Gastroesophageal sphincter (tissue), 4 donors: ENCODE results near the gene MMP2. TPM values are rescaled to one million over a fixed set of nuclear protein-coding genes. Genes with fewer than 3 reads are reported as not detected.

Experiments
- ATAC-seq: fragments of 150-250 bp; one replicate; pipeline ENCODE4 v1.9.1; 2016; ENCODE audit warnings: mild to moderate bottlenecking, moderate library complexity
- H3K27ac ChIP-seq, 4 donors: fragments of 200-600 bp; sonication (generic) in 3 of 4; 1 replicate in 3 of 4; 2 replicates in 1 of 4; pipeline ENCODE4 v1.5.1; 2016 to 2019
- H3K27me3 ChIP-seq: fragments of 200-600 bp; sonication (generic); one replicate; pipeline ENCODE4 v1.5.1; 2019
- H3K36me3 ChIP-seq, 2 donors: fragments of 200-600 bp; sonication (generic); one replicate each; pipeline ENCODE4 v1.5.1; 2019; ENCODE audit warnings: control low read depth in 1 of 2
- H3K4me1 ChIP-seq, 3 donors: fragments of 200-600 bp; sonication (generic); 1 replicate in 2 of 3; 2 replicates in 1 of 3; pipeline ENCODE4 v1.5.1; 2016 to 2019; ENCODE audit warnings: control low read depth in 2 of 3
- H3K4me3 ChIP-seq, 2 donors: fragments of 200-600 bp; sonication (generic); one replicate each; pipeline ENCODE4 v1.5.1; 2019; ENCODE audit warnings: mild to moderate bottlenecking in 1 of 2, moderate library complexity in 1 of 2
- H3K9me3 ChIP-seq, 3 donors: fragments of 200-600 bp; sonication (generic); one replicate each; pipeline ENCODE4 v1.5.1; 2017 to 2019; ENCODE audit warnings: control low read depth in 2 of 3
- CTCF ChIP-seq, 4 experiments: fragments of 200-600 bp in 2 of 4; fragments of 450-650 bp in 2 of 4; sonication (generic) in 1 of 4; IDR thresholded peaks; one replicate each; pipeline ENCODE4 v1.5.1; 2017 to 2019; ENCODE audit warnings: antibody characterized with exemption in 4 of 4, mild to moderate bottlenecking in 2 of 4, moderate library complexity in 2 of 4
- EP300 ChIP-seq: sonication (generic); formaldehyde crosslinking; IDR thresholded peaks from one replicate; pipeline ENCODE4 v1.6.1; 2017; ENCODE audit warnings: antibody characterized with exemption, mild to moderate bottlenecking
- POLR2A ChIP-seq, 2 donors: fragments of 450-650 bp; IDR thresholded peaks; one replicate each; pipeline ENCODE4 v1.6.1; 2017; ENCODE audit warnings: antibody characterized with exemption in 2 of 2, mild to moderate bottlenecking in 2 of 2, moderate library complexity in 1 of 2
- POLR2AphosphoS5 ChIP-seq: sonication (generic); formaldehyde crosslinking; IDR thresholded peaks from one replicate; pipeline ENCODE4 v1.6.1; 2017; ENCODE audit warnings: antibody characterized with exemption
- WGBS, 2 donors: methylation state at CpG; one replicate each; pipeline ENCODE4 v1.1.5; 2018; ENCODE audit warnings: low coverage in 1 of 2; 5-methylcytosine and 5-hydroxymethylcytosine counted together
- total RNA-seq, 4 donors: library from RNA; depleted of rRNA; stranded (reverse); fragments of >200 nt; gene quantifications; one replicate each; pipeline ENCODE4 v1.1.0, GENCODE V29; 2016

MMP2 gene
- total RNA-seq, 4 donors from 2014 or later: 155 to 309 (median 265) TPM

DNA sequence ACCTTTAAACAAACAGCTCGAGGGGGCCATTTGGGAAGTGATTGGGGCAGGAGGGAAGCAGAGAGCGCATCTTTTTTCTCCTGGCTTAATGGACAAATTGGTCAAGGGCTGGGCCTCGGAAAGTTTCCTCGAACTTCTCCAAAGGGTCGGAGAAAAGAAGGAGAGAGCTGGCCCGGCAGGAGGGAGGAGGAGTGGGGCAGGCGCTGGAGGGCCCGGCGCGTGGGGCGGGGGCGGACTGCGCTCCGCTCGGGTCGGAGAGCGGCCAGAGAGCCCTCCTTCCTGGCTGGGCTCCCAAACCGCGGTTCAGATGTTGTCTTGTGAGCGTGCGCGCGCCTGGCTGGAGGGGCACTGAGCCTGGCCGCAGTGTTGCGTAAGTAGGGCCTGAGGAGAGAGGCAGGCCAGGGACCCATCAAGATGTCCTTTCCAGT, 1.2 kb downstream of the MMP2 start:
- peaks cover 0 to 69% (median 9%) of the 10 kb centered on the region in 3 donors for H3K4me1 ChIP-seq
- TF ChIP-seq EP300: no peak
- TF ChIP-seq POLR2A (IDR thresholded peaks at IDR 0.05): peak in 1 of 2 donors; percentile 24
- TF ChIP-seq CTCF (IDR thresholded peaks at IDR 0.05): no peak
- peak; percentile 42 for TF ChIP-seq POLR2AphosphoS5
- WGBS, 2 donors: 0 to 2% methylated on average over 1 to 16 of the region's 25 CpGs
- H3K4me3 ChIP-seq: peak overlapping the region; percentile 44 to 61
- H3K36me3 ChIP-seq: peaks cover 0 to 21% of the 10 kb centered on the region in 2 donors
- peaks cover 59% of the 10 kb centered on the region for H3K27me3 ChIP-seq
- peak; percentile 73 for ATAC-seq
- H3K9me3 ChIP-seq: no peaks in the 10 kb centered on the region
- H3K27ac ChIP-seq: peak overlapping the region; percentile 60 to 88 (median 85)

DNA sequence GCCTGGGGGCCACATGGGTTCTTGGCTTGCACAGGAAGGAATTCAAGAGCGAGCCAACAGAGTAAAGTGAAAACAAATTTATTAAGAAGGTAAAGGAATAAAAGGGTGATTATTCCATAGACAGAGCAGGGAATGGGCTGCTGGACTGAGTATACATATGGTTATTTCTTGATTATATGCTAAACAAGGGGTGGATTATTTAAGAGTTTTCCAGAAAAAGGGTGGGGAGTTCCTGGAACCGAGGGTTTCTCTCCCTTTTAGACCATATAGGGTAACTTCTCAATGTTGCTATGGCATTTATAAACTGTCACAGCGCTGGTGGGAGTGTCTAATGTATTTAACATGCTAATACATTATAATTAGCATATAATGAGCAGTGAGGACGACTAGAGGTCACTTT, 2.0 kb downstream of the MMP2 start:
- H3K27ac ChIP-seq: peak overlapping the region in 3 of 4 donors; percentile 84 to 88 (median 86)
- H3K4me1 ChIP-seq: peaks cover 0 to 77% (median 9%) of the 10 kb centered on the region in 3 donors
- no peak for ATAC-seq
- peaks cover 63% of the 10 kb centered on the region for H3K27me3 ChIP-seq
- TF ChIP-seq EP300: no peak
- TF ChIP-seq CTCF (IDR thresholded peaks at IDR 0.05): no peak
- no peak for TF ChIP-seq POLR2AphosphoS5
- no peak for TF ChIP-seq POLR2A (IDR thresholded peaks at IDR 0.05)
- no peaks in the 10 kb centered on the region for H3K9me3 ChIP-seq
- 60 to 65% methylated on average over 4 of the region's 4 CpGs for WGBS, 2 donors
- H3K4me3 ChIP-seq: peak overlapping the region; percentile 2 to 61
- peaks cover 0 to 27% of the 10 kb centered on the region in 2 donors for H3K36me3 ChIP-seq

GRCh38 chr16:55482056-55482455, 3.1 kb downstream of the MMP2 start:
- TF ChIP-seq POLR2A (IDR thresholded peaks at IDR 0.05): no peak
- no peak for TF ChIP-seq EP300
- no peak for TF ChIP-seq POLR2AphosphoS5
- TF ChIP-seq CTCF (IDR thresholded peaks at IDR 0.05): no peak
- ATAC-seq: no peak
- WGBS, 2 donors: 67 to 71% methylated on average over 2 of the region's 2 CpGs

DNA sequence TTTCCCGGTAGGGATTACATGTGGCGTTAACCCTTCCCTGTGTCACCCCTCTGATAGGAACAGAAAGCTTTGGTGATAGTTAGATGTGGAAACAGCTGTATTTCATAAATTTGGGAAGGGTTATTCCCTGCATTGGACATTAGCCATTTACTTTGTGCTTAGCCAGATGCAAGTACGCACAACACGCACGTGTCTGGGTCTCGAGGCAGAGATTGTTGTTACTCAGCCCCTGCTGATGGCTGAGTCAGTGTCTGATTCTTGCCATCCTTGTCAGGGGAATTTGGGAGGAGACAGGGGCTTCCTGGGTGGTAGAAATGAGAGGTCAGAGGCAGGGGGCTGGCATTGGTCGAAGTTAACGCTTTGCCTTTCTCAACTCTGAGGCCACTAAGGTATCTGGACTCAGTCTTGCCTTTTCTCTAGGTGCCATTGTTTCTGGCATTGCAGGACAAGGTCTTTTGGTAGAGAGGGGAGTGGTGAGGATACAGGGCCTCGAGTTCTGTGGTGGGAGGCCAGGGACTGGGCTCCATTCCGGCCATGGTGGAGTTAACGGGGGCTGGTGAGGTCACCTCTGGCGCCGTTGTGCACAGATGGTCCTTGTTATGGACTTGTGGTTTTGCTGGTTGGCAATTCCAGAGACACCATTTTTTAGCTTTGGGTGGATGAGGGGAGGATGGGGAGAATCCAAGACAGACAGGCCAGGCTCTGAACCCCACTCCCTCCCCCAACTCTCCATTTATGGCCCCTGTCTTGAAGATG, 8.2 kb downstream of the MMP2 start:
- H3K4me3 ChIP-seq: no peak overlapping the region
- peaks cover 0 to 69% (median 7%) of the 10 kb centered on the region in 3 donors for H3K4me1 ChIP-seq
- TF ChIP-seq POLR2A (IDR thresholded peaks at IDR 0.05): no peak
- peak; percentile 54 for TF ChIP-seq POLR2AphosphoS5
- peak overlapping the region in 3 of 4 donors; percentile 9 to 70 (median 59) for H3K27ac ChIP-seq
- H3K27me3 ChIP-seq: peaks cover 22% of the 10 kb centered on the region
- peaks cover 0 to 51% of the 10 kb centered on the region in 2 donors for H3K36me3 ChIP-seq
- WGBS, 2 donors: 48 to 74% methylated on average over 9 to 13 of the region's 13 CpGs
- ATAC-seq: peak; percentile 86
- no peaks in the 10 kb centered on the region for H3K9me3 ChIP-seq

More at GRCh38 chr16:55482056-55482455, 3.1 kb downstream of the MMP2 start:
- peaks cover 63% of the 10 kb centered on the region for H3K27me3 ChIP-seq
- H3K27ac ChIP-seq: peak overlapping the region in 2 of 4 donors; percentile 37 to 88
- H3K9me3 ChIP-seq: no peaks in the 10 kb centered on the region
- peak overlapping the region in 1 of 2 donors; percentile 61 for H3K4me3 ChIP-seq
- H3K36me3 ChIP-seq: peaks cover 0 to 27% of the 10 kb centered on the region in 2 donors
- peaks cover 0 to 70% (median 9%) of the 10 kb centered on the region in 3 donors for H3K4me1 ChIP-seq

- Histone ChIP-seq H3K4me1 (peaks cover 0 to 69% (median 7%) of the 10 kb centered on the region in 3 donors), H3K27ac (peak overlapping the region in 3 of 4 donors; percentile 39 to 70 (median 59)), H3K36me3 (peaks cover 0 to 56% of the 10 kb centered on the region in 2 donors), H3K4me3 (no peak overlapping the region), H3K27me3 (peaks cover 13% of the 10 kb centered on the region), H3K9me3 (no peaks in the 10 kb centered on the region)
- ATAC-seq: no peak
- 20 to 80% methylated on average over 1 to 4 of the region's 12 CpGs for WGBS, 2 donors
- TF ChIP-seq POLR2AphosphoS5: no peak
- no peak for TF ChIP-seq CTCF (IDR thresholded peaks at IDR 0.05)
- TF ChIP-seq EP300: no peak
- TF ChIP-seq POLR2A (IDR thresholded peaks at IDR 0.05): no peak
These were observed 9.3 kb downstream of the MMP2 start for GRCh38 chr16:55488306-55488705.
